A549 treated with Mapracorat at 1 μM for 4 hours (cell line): ENCODE measurements around the gene TNFSF15. TPM values are rescaled to one million over a fixed set of nuclear protein-coding genes. Genes with fewer than 3 reads are reported as not detected.

Experiments used
- total RNA-seq: library from RNA; stranded (reverse); fragments of 200-300 nt; extraction: Qiagen RNA extraction; gene quantifications from 5 replicates; pipeline ENCODE4 v1.2.3, GENCODE V29; 2022

The TNFSF15 gene
- total RNA-seq: 0.08 to 0.12 TPM (median 0.10 TPM) in 5 replicates

DNA sequence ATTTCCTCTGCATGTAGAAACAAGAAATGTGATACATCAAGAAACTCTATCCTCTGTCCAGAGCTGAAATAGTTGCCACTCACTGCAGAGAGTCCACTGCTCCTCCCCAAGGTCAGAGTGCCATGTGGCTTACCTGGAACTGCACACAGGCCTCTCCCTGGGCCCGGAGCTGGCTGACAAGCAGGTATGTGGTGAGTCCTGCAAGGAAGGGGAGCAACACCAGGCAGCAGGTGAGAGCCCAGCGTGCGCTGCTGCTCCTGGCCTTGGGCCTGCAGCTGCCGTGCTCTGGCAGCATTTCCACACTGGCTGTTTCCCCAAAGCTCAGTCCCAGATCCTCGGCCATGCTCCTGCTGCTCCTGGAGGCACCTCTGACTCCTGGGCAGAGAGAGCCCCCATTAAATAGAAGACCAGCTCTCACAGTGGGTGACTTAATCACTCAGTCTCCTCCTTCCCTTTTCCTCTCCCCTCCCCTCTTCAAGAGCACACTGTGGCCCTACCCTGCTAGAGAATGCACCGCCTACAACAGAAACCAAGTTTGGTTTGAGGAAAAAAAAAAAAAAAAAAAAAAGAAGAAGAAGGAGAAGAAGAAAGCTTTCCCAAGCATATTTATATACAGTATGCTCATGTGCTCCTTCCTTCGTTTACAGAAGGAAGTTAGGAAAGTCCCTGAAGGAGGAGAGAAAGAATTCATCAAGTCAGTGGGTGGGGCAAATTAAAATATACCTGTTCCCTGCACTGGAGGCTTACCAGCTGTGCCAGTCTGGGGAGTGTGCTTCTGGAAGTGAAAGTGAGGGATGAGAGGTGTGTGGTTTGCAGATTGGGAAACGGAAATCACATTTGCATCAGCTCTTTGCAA lies at the start of gene TNFSF15:
TNFSF15 (minus strand) TSS at position 370 of the 856 bp plus-strand sequence; CDS start at position 343, 27 bp downstream.

Other genes with a start within 250 kb of the TNFSF15 start
- gene ATP6V1G1, start 218.3 kb downstream of the TNFSF15 start, total RNA-seq: 106 to 155 TPM (median 114 TPM) in 5 replicates
- gene TMEM268, start 194.7 kb downstream of the TNFSF15 start, total RNA-seq: 10.7 to 12.4 TPM (median 11.6 TPM) in 5 replicates
- gene TEX53, start 148.2 kb downstream of the TNFSF15 start, total RNA-seq: not detected in 5 replicates
- gene TEX48, start 123.8 kb downstream of the TNFSF15 start, total RNA-seq: not detected in 5 replicates
- not detected in 5 replicates for gene TNFSF8, start 124.6 kb upstream of the TNFSF15 start, total RNA-seq